IMR-90 (cell line): ENCODE data around the gene PLA2G4B. TPM values are rescaled to one million over a fixed set of nuclear protein-coding genes. Genes with fewer than 3 reads are reported as not detected.

Source experiments
- ATAC-seq: fragments of 200-7000 bp; cut with Tn5 transposase; 2 replicates; pipeline ENCODE4 v1.9.1; 2020; ENCODE audit warnings: low read depth, mild to moderate bottlenecking, moderate library complexity
- BruUV-seq: library from RNA; stranded (reverse); fragments of 400-500 nt; replicated peaks from 2 replicates; lab custom pipeline; 2021; lab: Mats Ljungman, UMichigan
- CTCF ChIA-PET: fragments of 300-600 bp; formaldehyde crosslinking; extraction: SDS; loops from one replicate; lab custom pipeline; 2021; ENCODE audit warnings: antibody characterized with exemption; lab: Yijun Ruan, JAX
- POLR2A ChIA-PET: fragments of 300-600 bp; sonication (Branson Sonifier 250); formaldehyde crosslinking; loops from one replicate; lab custom pipeline; 2022; ENCODE audit warnings: antibody characterized with exemption; ENCODE audit not compliant: unreplicated experiment; lab: Charles Lee
- DNase-seq: peaks from one replicate; pipeline ENCODE4 v3.0.0; 2013
- H2AFZ ChIP-seq: replicated peaks from 2 replicates; pipeline ENCODE3; 2013; ENCODE audit warnings: low read length, mild to moderate bottlenecking; ENCODE audit not compliant: poor library complexity
- H2AK5ac ChIP-seq: 2 replicates; pipeline ENCODE4 v1.6.1; 2013; ENCODE audit warnings: low read depth, low read length, inconsistent platforms
- H2AK9ac ChIP-seq: replicated peaks from 2 replicates; pipeline ENCODE3; 2013; ENCODE audit warnings: mild to moderate bottlenecking, low read depth, low read length, moderate library complexity; ENCODE audit not compliant: poor library complexity
- H2BK120ac ChIP-seq: 2 replicates; pipeline ENCODE4 v1.6.1; 2013; ENCODE audit warnings: low read depth, low read length, inconsistent platforms
- H2BK15ac ChIP-seq: 3 replicates; pipeline ENCODE4 v1.6.1; 2013; ENCODE audit warnings: low read depth, low read length, inconsistent platforms
- H2BK20ac ChIP-seq: 2 replicates; pipeline ENCODE4 v1.6.1; 2013; ENCODE audit warnings: low read depth, mild to moderate bottlenecking, inconsistent platforms, low read length, moderate library complexity
- H2BK5ac ChIP-seq: 2 replicates; pipeline ENCODE4 v1.6.1; 2013; ENCODE audit warnings: mild to moderate bottlenecking, low read depth, low read length, inconsistent platforms; ENCODE audit not compliant: poor library complexity, severe bottlenecking
- H3K14ac ChIP-seq: replicated peaks from 2 replicates; pipeline ENCODE4 v1.6.1; 2013; ENCODE audit warnings: low read depth, low read length, inconsistent platforms
- H3K18ac ChIP-seq: 2 replicates; pipeline ENCODE4 v1.6.1; 2013; ENCODE audit warnings: low read depth, low read length, control low read depth
- H3K23ac ChIP-seq: 2 replicates; pipeline ENCODE4 v1.6.1; 2013; ENCODE audit warnings: low read depth, low read length, inconsistent platforms
- H3K27ac ChIP-seq: 2 replicates; pipeline ENCODE4 v1.5.1; 2013; ENCODE audit warnings: mild to moderate bottlenecking, control low read depth, low read length; ENCODE audit not compliant: insufficient read depth
- H3K27me3 ChIP-seq: 2 replicates; pipeline ENCODE4 v1.6.1; 2013; ENCODE audit warnings: low read length; ENCODE audit not compliant: control insufficient read depth, insufficient read depth
- H3K36me3 ChIP-seq: 2 replicates; pipeline ENCODE4 v1.6.1; 2013; ENCODE audit warnings: low read length, mixed read lengths; ENCODE audit not compliant: control insufficient read depth, insufficient read depth
- H3K4ac ChIP-seq: 2 replicates; pipeline ENCODE4 v1.6.1; 2013; ENCODE audit warnings: low read depth, low read length, inconsistent platforms
- H3K4me1 ChIP-seq: 2 replicates; pipeline ENCODE4 v1.6.1; 2013; ENCODE audit warnings: low read length, mixed read lengths; ENCODE audit not compliant: control insufficient read depth, insufficient read depth
- H3K4me2 ChIP-seq: 2 replicates; pipeline ENCODE4 v1.6.1; 2013; ENCODE audit warnings: low read depth, mild to moderate bottlenecking, control low read depth, low read length, moderate library complexity
- H3K4me3 ChIP-seq: 2 replicates; pipeline ENCODE4 v1.5.1; 2013; ENCODE audit warnings: low read depth, mild to moderate bottlenecking, control low read depth, low read length, moderate library complexity; ENCODE audit not compliant: insufficient read depth
- H3K56ac ChIP-seq: 2 replicates; pipeline ENCODE4 v1.6.1; 2013; ENCODE audit warnings: low read length, inconsistent platforms; ENCODE audit not compliant: insufficient read depth; ENCODE audit errors: extremely low read depth
- H3K79me1 ChIP-seq, 2 experiments: 2 replicates each; pipeline ENCODE4 v1.6.1; 2013; ENCODE audit warnings: low read length in 2 of 2, inconsistent platforms in 1 of 2, low read depth in 1 of 2
- H3K9ac ChIP-seq: 2 replicates; pipeline ENCODE4 v1.6.1; 2013; ENCODE audit warnings: low read depth, low read length, control low read depth
- H3K9me1 ChIP-seq: 2 replicates; pipeline ENCODE4 v1.6.1; 2013; ENCODE audit warnings: low read length, inconsistent platforms; ENCODE audit not compliant: insufficient read depth
- H3K9me3 ChIP-seq: 2 replicates; pipeline ENCODE4 v1.6.1; 2013; ENCODE audit warnings: low read length; ENCODE audit not compliant: control insufficient read depth, insufficient read depth
- H4K20me1 ChIP-seq: 2 replicates; pipeline ENCODE4 v1.6.1; 2013; ENCODE audit warnings: low read length, inconsistent platforms; ENCODE audit not compliant: insufficient read depth
- H4K5ac ChIP-seq: 2 replicates; pipeline ENCODE4 v1.6.1; 2013; ENCODE audit warnings: mild to moderate bottlenecking, low read depth, low read length, control low read depth
- H4K8ac ChIP-seq, 2 experiments: 2 replicates each; pipeline ENCODE4 v1.6.1; 2013; ENCODE audit warnings: low read depth in 2 of 2, low read length in 2 of 2, control low read depth in 1 of 2, inconsistent platforms in 1 of 2
- H4K91ac ChIP-seq: 2 replicates; pipeline ENCODE4 v1.6.1; 2013; ENCODE audit warnings: low read depth, low read length, inconsistent platforms; ENCODE audit not compliant: insufficient read depth
- ELK1 ChIP-seq: fragments of 150-350 bp; IDR thresholded peaks from 2 replicates; pipeline ENCODE4 v1.6.1; 2016; ENCODE audit warnings: low read depth, mild to moderate bottlenecking, low read length, moderate library complexity, borderline replicate concordance
- FOS ChIP-seq: fragments of 150-350 bp; IDR thresholded peaks from 2 replicates; pipeline ENCODE4 v1.6.1; 2016; ENCODE audit warnings: low read depth, low read length
- MXI1 ChIP-seq: IDR thresholded peaks from 2 replicates; pipeline ENCODE4 v1.6.1; 2012; ENCODE audit warnings: low read depth, mild to moderate bottlenecking, low read length, moderate library complexity, borderline replicate concordance
- POLR2A ChIP-seq: IDR thresholded peaks from 2 replicates; pipeline ENCODE4 v1.6.1; 2012; ENCODE audit warnings: mild to moderate bottlenecking, low read depth, low read length
- RAD21 ChIP-seq: IDR thresholded peaks from 2 replicates; pipeline ENCODE4 v1.6.1; 2012; ENCODE audit warnings: low read length, improper control_type of control experiment
- RCOR1 ChIP-seq: IDR thresholded peaks from 2 replicates; pipeline ENCODE4 v1.6.1; 2012; ENCODE audit warnings: mild to moderate bottlenecking, low read length, improper control_type of control experiment; ENCODE audit not compliant: insufficient replicate concordance
- WGBS, 2 experiments: methylation state at CpG; one replicate each; pipeline versions ENCODE4 v1.1.5 to v1.1.7; 2013; ENCODE audit warnings: missing lambda C conversion rate in 2 of 2; ENCODE audit not compliant: insufficient read length in 1 of 2; ENCODE audit errors: extremely low coverage in 2 of 2; 5-methylcytosine and 5-hydroxymethylcytosine counted together
- dilution Hi-C: fragments of 300-500 bp; cut with HindIII; formaldehyde crosslinking; loops from one replicate; pipeline ENCODE4 v1.14.3; 2018; ENCODE audit warnings: low sequenced_read_pairs; ENCODE audit not compliant: unreplicated experiment
- in situ Hi-C: fragments of 300-500 bp; cut with MboI; formaldehyde crosslinking; loops from 3 replicates; pipeline ENCODE4 v1.14.3; 2019; ENCODE audit warnings: low sequenced_read_pairs, inconsistent platforms, mixed read lengths
- intact Hi-C: fragments of 100-400 bp; cut with micrococcal nuclease; formaldehyde crosslinking; loops from 2 replicates; pipeline ENCODE4 v1.10.0; 2022
- polyA plus RNA-seq, 3 experiments: library from polyadenylated mRNA; depleted of rRNA; stranded (reverse); fragments of >200 nt; gene quantifications; 2 replicates each; pipeline ENCODE4 v1.2.3, GENCODE V29; 2012; ENCODE audit warnings: low replicate concordance in 1 of 3
- total RNA-seq: library from RNA; depleted of rRNA; stranded (reverse); fragments of >200 nt; gene quantifications from 2 replicates; pipeline ENCODE4 v1.2.3, GENCODE V29; 2012

The PLA2G4B gene
- total and polyA plus RNA-seq, 2 of the 4 experiments (the other 2 are of a cell fraction), result 0.18 to 3.1 TPM

- no peak for TF ChIP-seq RCOR1
Measured at GRCh38 chr15:41836713-41837454, 1.8 kb upstream of the PLA2G4B start (continued).

GRCh38 chr15:41839781-41840491 is 1.3 kb downstream of the PLA2G4B start:
- H4K20me1 ChIP-seq, result peaks cover 9% of the 10 kb centered on the region
- TF ChIP-seq POLR2A, result no peak
- TF ChIP-seq RAD21, result no peak
- no peak for TF ChIP-seq FOS
- TF ChIP-seq ELK1, result no peak
- TF ChIP-seq MXI1, result no peak
- no peak overlapping the region for H2AK9ac ChIP-seq
- H4K8ac ChIP-seq, result no peak overlapping the region
- in situ Hi-C loops, result no loop called here
- H3K23ac ChIP-seq, result no peak overlapping the region
- peaks cover 0 to 3% of the 10 kb centered on the region in 2 experiments; a peak in 1 of 4 replicates for H3K79me1 ChIP-seq
- ChIA-PET CTCF (no interaction called here), POLR2A (no interaction called here)
- H3K4ac ChIP-seq, result no peak overlapping the region
- H2AFZ ChIP-seq, result no peak overlapping the region
- H3K4me1 ChIP-seq, result no peaks in the 10 kb centered on the region
- no peak for DNase-seq
- no peak overlapping the region for H2AK5ac ChIP-seq
- H3K27ac ChIP-seq, result no peak overlapping the region
- H3K4me3 ChIP-seq, result no peak overlapping the region
- H3K9me1 ChIP-seq, result no peaks in the 10 kb centered on the region
- intact Hi-C loops, result no loop called here
- H3K14ac ChIP-seq, result no peak overlapping the region
- H3K56ac ChIP-seq, result no peak overlapping the region
- dilution Hi-C loops, result no loop called here
- H2BK20ac ChIP-seq, result no peak overlapping the region
- peaks cover 5% of the 10 kb centered on the region; the same call in 1 of the 2 replicates for H3K36me3 ChIP-seq
- H3K18ac ChIP-seq, result no peak overlapping the region
- no peaks in the 10 kb centered on the region for H3K9me3 ChIP-seq
- no TSS peak for BruUV-seq
- no peak overlapping the region for H3K4me2 ChIP-seq
- H2BK15ac ChIP-seq, result no peak overlapping the region
- H3K9ac ChIP-seq, result no peak overlapping the region
- no peak overlapping the region for H4K5ac ChIP-seq
- H3K27me3 ChIP-seq, result no peaks in the 10 kb centered on the region
- no peak for ATAC-seq
- H2BK5ac ChIP-seq, result no peak overlapping the region
- WGBS, 2 experiments, result 87% methylated on average over 10 of the region's 16 CpGs; no CpG with 5 or more reads in 1 of the 2 experiments
- H4K91ac ChIP-seq, result no peak overlapping the region
- no peak overlapping the region for H2BK120ac ChIP-seq
